Neuronal stem cell (in vitro differentiated cells): ENCODE measurements around the gene FAP.

Experiments used
- DNase-seq: peaks from one replicate; pipeline ENCODE4 v3.0.0-alpha.2; 2013; ENCODE audit warnings: low spot score
- H2AFZ ChIP-seq: one replicate; pipeline ENCODE4 v1.6.1; 2013; ENCODE audit warnings: mild to moderate bottlenecking, low read length, inconsistent platforms
- H2AK5ac ChIP-seq: 2 replicates; pipeline ENCODE4 v1.6.1; 2013; ENCODE audit warnings: low read depth, mild to moderate bottlenecking, inconsistent platforms, low read length, moderate library complexity, mixed read lengths
- H2BK120ac ChIP-seq: 2 replicates; pipeline ENCODE4 v1.6.1; 2013; ENCODE audit warnings: low read depth, mild to moderate bottlenecking, inconsistent platforms, low read length, moderate library complexity, mixed read lengths
- H2BK12ac ChIP-seq: one replicate; pipeline ENCODE4 v1.6.1; 2013; ENCODE audit warnings: low read length, inconsistent platforms
- H2BK15ac ChIP-seq: 2 replicates; pipeline ENCODE4 v1.6.1; 2013; ENCODE audit warnings: mild to moderate bottlenecking, low read length, inconsistent platforms, mixed read lengths
- H2BK5ac ChIP-seq: one replicate; pipeline ENCODE4 v1.6.1; 2013; ENCODE audit warnings: inconsistent platforms, mild to moderate bottlenecking, low read length, moderate library complexity
- H3K14ac ChIP-seq: one replicate; pipeline ENCODE4 v1.6.1; 2013; ENCODE audit warnings: low read length, inconsistent platforms
- H3K18ac ChIP-seq: 2 replicates; pipeline ENCODE4 v1.6.1; 2013; ENCODE audit warnings: low read length, inconsistent platforms
- H3K23ac ChIP-seq: 2 replicates; pipeline ENCODE4 v1.6.1; 2013; ENCODE audit warnings: low read depth, mild to moderate bottlenecking, mixed read lengths, low read length, inconsistent platforms; ENCODE audit not compliant: poor library complexity
- H3K27ac ChIP-seq: replicated peaks from 3 replicates; pipeline ENCODE4 v1.5.1; 2013; ENCODE audit warnings: low read length, inconsistent platforms
- H3K27me3 ChIP-seq, 3 experiments: 2 replicates each; pipeline ENCODE4 v1.6.1; 2013; ENCODE audit warnings: low read length in 3 of 3, mild to moderate bottlenecking in 2 of 3, inconsistent platforms in 1 of 3, low read depth in 1 of 3, mixed read lengths in 1 of 3, moderate library complexity in 1 of 3; ENCODE audit not compliant: control insufficient read depth in 3 of 3, insufficient read depth in 3 of 3
- H3K36me3 ChIP-seq, 2 donors: replicated peaks in 1 of 2; 2 replicates each; pipeline ENCODE4 v1.6.1; 2013; ENCODE audit warnings: low read length in 2 of 2; ENCODE audit not compliant: control insufficient read depth in 2 of 2, insufficient read depth in 2 of 2
- H3K4ac ChIP-seq: 2 replicates; pipeline ENCODE4 v1.6.1; 2013; ENCODE audit warnings: inconsistent platforms, mild to moderate bottlenecking, low read length, moderate library complexity
- H3K4me1 ChIP-seq, 2 donors: 1 replicate in 1 of 2; 2 replicates in 1 of 2; pipeline ENCODE4 v1.6.1; 2013; ENCODE audit warnings: low read length in 2 of 2, low read depth in 1 of 2; ENCODE audit not compliant: control insufficient read depth in 2 of 2, insufficient read depth in 1 of 2
- H3K4me2 ChIP-seq: one replicate; pipeline ENCODE4 v1.6.1; 2013; ENCODE audit warnings: mild to moderate bottlenecking, low read length, inconsistent platforms; ENCODE audit not compliant: insufficient read depth, poor library complexity, severe bottlenecking
- H3K4me3 ChIP-seq, 2 donors: 2 replicates each; pipeline ENCODE4 v1.5.1; 2013; ENCODE audit warnings: low read length in 2 of 2, mild to moderate bottlenecking in 2 of 2, inconsistent platforms in 1 of 2, moderate library complexity in 1 of 2
- H3K79me1 ChIP-seq: one replicate; pipeline ENCODE4 v1.6.1; 2013; ENCODE audit warnings: low read depth, mild to moderate bottlenecking, inconsistent platforms, low read length, moderate library complexity
- H3K9ac ChIP-seq: one replicate; pipeline ENCODE4 v1.6.1; 2013; ENCODE audit warnings: mild to moderate bottlenecking, low read depth, low read length, inconsistent platforms; ENCODE audit not compliant: poor library complexity
- H3K9me3 ChIP-seq, 2 donors: replicated peaks in 1 of 2; 2 replicates each; pipeline versions ENCODE3 to v1.6.1; 2013; ENCODE audit warnings: low read length in 2 of 2, mild to moderate bottlenecking in 2 of 2, inconsistent platforms in 1 of 2, low read depth in 1 of 2, mixed read lengths in 1 of 2, moderate library complexity in 1 of 2; ENCODE audit not compliant: control insufficient read depth in 2 of 2, insufficient read depth in 1 of 2
- H4K8ac ChIP-seq: one replicate; pipeline ENCODE4 v1.6.1; 2013; ENCODE audit warnings: low read depth, mild to moderate bottlenecking, inconsistent platforms, low read length, moderate library complexity
- H4K91ac ChIP-seq: one replicate; pipeline ENCODE4 v1.6.1; 2013; ENCODE audit warnings: low read length, low read depth, mild to moderate bottlenecking, inconsistent platforms; ENCODE audit not compliant: poor library complexity
- WGBS, 2 donors: extraction: QIAGEN DNeasy Blood & Tissue Kit; methylation state at CpG; one replicate each; pipeline ENCODE4 v1.1.7; 2013; ENCODE audit warnings: missing lambda C conversion rate in 2 of 2, mixed read lengths in 1 of 2; ENCODE audit not compliant: insufficient read length in 2 of 2, insufficient replicate concordance in 1 of 2; ENCODE audit errors: extremely low coverage in 2 of 2; 5-methylcytosine and 5-hydroxymethylcytosine counted together

Gene FAP

GRCh38 chr2:162138310-162138709 lies 104.9 kb downstream of the FAP start:
- Histone ChIP-seq H3K4me2 (no peak overlapping the region), H2BK15ac (no peak overlapping the region), H3K4ac (no peak overlapping the region), H3K79me1 (no peaks in the 10 kb centered on the region), H2AFZ (no peak overlapping the region), H3K9ac (no peak overlapping the region), H3K27ac (no peak overlapping the region), H4K8ac (no peak overlapping the region), H4K91ac (no peak overlapping the region), H2BK5ac (no peak overlapping the region), H3K4me1 (no peaks in the 10 kb centered on the region), H3K14ac (no peak overlapping the region), H3K36me3 (no peaks in the 10 kb centered on the region), H3K23ac (no peak overlapping the region), H3K27me3 (no peaks in the 10 kb centered on the region), H2AK5ac (no peak overlapping the region), H3K9me3 (no peaks in the 10 kb centered on the region), H2BK120ac (no peak overlapping the region), H3K18ac (no peak overlapping the region), H3K4me3 (no peak overlapping the region), H2BK12ac (no peak overlapping the region)
- DNase-seq: no peak

- H3K27ac ChIP-seq: no peak overlapping the region
- H3K27me3 ChIP-seq: peaks cover 0 to 6% (median 0%) of the 10 kb centered on the region in 3 experiments
- H3K9me3 ChIP-seq: no peaks in the 10 kb centered on the region
- H2AFZ ChIP-seq: no peak overlapping the region
- H3K4me2 ChIP-seq: no peak overlapping the region
- H3K18ac ChIP-seq: no peak overlapping the region
- no peak overlapping the region for H2AK5ac ChIP-seq
- no peak overlapping the region for H2BK12ac ChIP-seq
- WGBS, 2 donors: no CpG with 5 or more reads among the region's 2 CpGs
- H4K91ac ChIP-seq: no peak overlapping the region
- H3K9ac ChIP-seq: no peak overlapping the region
- H3K36me3 ChIP-seq: no peaks in the 10 kb centered on the region
- no peak overlapping the region for H2BK120ac ChIP-seq
- no peak for DNase-seq
- no peak overlapping the region for H3K4me3 ChIP-seq
- no peak overlapping the region for H2BK15ac ChIP-seq
- H3K4ac ChIP-seq: no peak overlapping the region
- H4K8ac ChIP-seq: no peak overlapping the region
- no peak overlapping the region for H3K23ac ChIP-seq
- H3K4me1 ChIP-seq: peaks cover 0 to 3% of the 10 kb centered on the region in 2 donors
- H2BK5ac ChIP-seq: no peak overlapping the region
- H3K79me1 ChIP-seq: no peaks in the 10 kb centered on the region
- H3K14ac ChIP-seq: no peak overlapping the region
Measured at GRCh38 chr2:162127422-162127821, 115.8 kb downstream of the FAP start.

GRCh38 chr2:162126527-162126926 lies 116.7 kb downstream of the FAP start:
- Histone ChIP-seq H3K4ac (no peak overlapping the region), H2BK15ac (no peak overlapping the region), H2AFZ (no peak overlapping the region), H3K4me2 (no peak overlapping the region), H3K4me1 (peaks cover 0 to 3% of the 10 kb centered on the region in 2 donors), H2AK5ac (no peak overlapping the region), H3K27ac (no peak overlapping the region), H2BK5ac (no peak overlapping the region), H3K4me3 (no peak overlapping the region), H2BK12ac (no peak overlapping the region), H3K36me3 (no peaks in the 10 kb centered on the region), H3K27me3 (peaks cover 0 to 6% (median 0%) of the 10 kb centered on the region in 3 experiments), H3K14ac (no peak overlapping the region), H3K23ac (no peak overlapping the region), H4K91ac (no peak overlapping the region), H3K9me3 (no peaks in the 10 kb centered on the region), H3K79me1 (no peaks in the 10 kb centered on the region), H3K9ac (no peak overlapping the region), H3K18ac (no peak overlapping the region), H4K8ac (no peak overlapping the region), H2BK120ac (no peak overlapping the region)
- DNase-seq: no peak
- no CpG with 5 or more reads among the region's 2 CpGs for WGBS, 2 donors

GRCh38 chr2:162126111-162126519 lies 117.1 kb downstream of the FAP start:
- Histone ChIP-seq H3K27me3 (peaks cover 0 to 6% (median 0%) of the 10 kb centered on the region in 3 experiments), H3K4ac (no peak overlapping the region), H2BK12ac (no peak overlapping the region), H2BK5ac (no peak overlapping the region), H3K4me2 (no peak overlapping the region), H2BK120ac (no peak overlapping the region), H4K8ac (no peak overlapping the region), H3K14ac (no peak overlapping the region), H3K4me1 (peaks cover 0 to 3% of the 10 kb centered on the region in 2 donors), H3K79me1 (no peaks in the 10 kb centered on the region), H3K4me3 (no peak overlapping the region), H4K91ac (no peak overlapping the region), H3K9ac (no peak overlapping the region), H3K18ac (no peak overlapping the region), H3K27ac (no peak overlapping the region), H3K23ac (no peak overlapping the region), H2AK5ac (no peak overlapping the region), H3K9me3 (no peaks in the 10 kb centered on the region), H2AFZ (no peak overlapping the region), H2BK15ac (no peak overlapping the region), H3K36me3 (no peaks in the 10 kb centered on the region)
- no peak for DNase-seq
- no CpG with 5 or more reads among the region's 1 CpG for WGBS, 2 donors
